HepG2 (cell line): ENCODE results near the gene CUL2. TPM values are rescaled to one million over a fixed set of nuclear protein-coding genes. Genes with fewer than 3 reads are reported as not detected.

Source experiments
- CBX1 ChIP-seq: IDR thresholded peaks from one replicate; pipeline ENCODE4 v1.6.1; 2016; ENCODE audit warnings: antibody characterized with exemption, low read depth
- HDAC6 ChIP-seq: fragments of 200-600 bp; sonication (generic); IDR thresholded peaks from 2 replicates; pipeline ENCODE4 v1.7.0; 2017; ENCODE audit warnings: mild to moderate bottlenecking, antibody characterized with exemption, low read length, low read depth
- MAF1 ChIP-seq: sonication (generic); formaldehyde crosslinking; IDR thresholded peaks from 2 replicates; pipeline ENCODE4 v1.5.0; 2020; ENCODE audit warnings: missing genetic modification reagents, borderline replicate concordance
- MAFG ChIP-seq: sonication (generic); formaldehyde crosslinking; IDR thresholded peaks from 2 replicates; pipeline ENCODE4 v1.5.1; 2020; ENCODE audit warnings: mild to moderate bottlenecking, missing genetic modification reagents
- TBX3 ChIP-seq: fragments of 450-650 bp; IDR thresholded peaks from 2 replicates; pipeline ENCODE4 v1.6.1; 2017; ENCODE audit warnings: antibody characterized with exemption, mild to moderate bottlenecking, inconsistent platforms, borderline replicate concordance
- ZEB1 ChIP-seq: IDR thresholded peaks from 2 replicates; pipeline ENCODE4 v1.6.1; 2012; ENCODE audit warnings: mild to moderate bottlenecking, low read depth, inconsistent platforms; ENCODE audit not compliant: insufficient replicate concordance
- ZNF17 ChIP-seq: sonication (generic); formaldehyde crosslinking; IDR thresholded peaks from 2 replicates; pipeline ENCODE4 v1.5.0; 2020; ENCODE audit warnings: mild to moderate bottlenecking, missing genetic modification reagents
- ZNF24 ChIP-seq: fragments of 450-650 bp; IDR thresholded peaks from 2 replicates; pipeline ENCODE4 v1.6.1; 2017; ENCODE audit warnings: antibody characterized with exemption, mild to moderate bottlenecking
- ZNF564 ChIP-seq: sonication (generic); formaldehyde crosslinking; IDR thresholded peaks from 2 replicates; pipeline ENCODE4 v1.8.1; 2023; ENCODE audit warnings: mild to moderate bottlenecking, missing genetic modification reagents
- ZNF776 ChIP-seq: sonication (generic); formaldehyde crosslinking; IDR thresholded peaks from 2 replicates; pipeline ENCODE4 v1.4.0; 2020; ENCODE audit warnings: mild to moderate bottlenecking, missing genetic modification reagents
- ZSCAN20 ChIP-seq: sonication (generic); formaldehyde crosslinking; IDR thresholded peaks from 2 replicates; pipeline ENCODE4 v1.4.0; 2020; ENCODE audit warnings: missing genetic modification reagents, mild to moderate bottlenecking, borderline replicate concordance
- polyA plus RNA-seq, 8 experiments: library from polyadenylated mRNA; depleted of rRNA in 3 of 8; stranded (reverse) in 7 of 8; unstranded in 1 of 8; fragments of >200 nt; fragmentation: Illumina TruSeq in 4 of 8; extraction: Trizol in 4 of 8; gene quantifications; 2 replicates each; pipeline versions ENCODE4 v1.2.1 to v1.2.3, GENCODE V29; 2011 to 2016; ENCODE audit warnings: low read depth in 4 of 8, missing spikeins in 1 of 8, mixed read lengths in 1 of 8; ENCODE audit not compliant: insufficient read depth in 1 of 8
- total RNA-seq, 5 experiments: library from RNA; depleted of rRNA; stranded (reverse); fragments of >200 nt; fragmentation: Illumina TruSeq; extraction: Trizol; gene quantifications; 2 replicates each; pipeline ENCODE4 v1.2.3, GENCODE V29; 2016; ENCODE audit warnings: low read depth in 1 of 5
- TF ChIP-seq, protein P1 (sequence below): sonication (generic); formaldehyde crosslinking; IDR thresholded peaks from 2 replicates; pipeline ENCODE4 v1.5.0; 2020; ENCODE audit warnings: mild to moderate bottlenecking, missing genetic modification reagents, borderline replicate concordance
- TF ChIP-seq, protein P2 (sequence below): IDR thresholded peaks from 2 replicates; pipeline ENCODE4 v1.6.1; 2016; ENCODE audit warnings: low read depth, missing genetic modification reagents, missing compliant biosample characterization
- TF ChIP-seq, protein P3 (sequence below): sonication (generic); formaldehyde crosslinking; IDR thresholded peaks from 2 replicates; pipeline ENCODE4 v1.4.0; 2020; ENCODE audit warnings: mild to moderate bottlenecking, missing genetic modification reagents

Gene CUL2
- total and polyA plus RNA-seq, 2 of the 13 experiments (the other 11 are each of a cell fraction or from before 2014, with no cell fraction given), result 9.6 to 33.1 TPM

DNA sequence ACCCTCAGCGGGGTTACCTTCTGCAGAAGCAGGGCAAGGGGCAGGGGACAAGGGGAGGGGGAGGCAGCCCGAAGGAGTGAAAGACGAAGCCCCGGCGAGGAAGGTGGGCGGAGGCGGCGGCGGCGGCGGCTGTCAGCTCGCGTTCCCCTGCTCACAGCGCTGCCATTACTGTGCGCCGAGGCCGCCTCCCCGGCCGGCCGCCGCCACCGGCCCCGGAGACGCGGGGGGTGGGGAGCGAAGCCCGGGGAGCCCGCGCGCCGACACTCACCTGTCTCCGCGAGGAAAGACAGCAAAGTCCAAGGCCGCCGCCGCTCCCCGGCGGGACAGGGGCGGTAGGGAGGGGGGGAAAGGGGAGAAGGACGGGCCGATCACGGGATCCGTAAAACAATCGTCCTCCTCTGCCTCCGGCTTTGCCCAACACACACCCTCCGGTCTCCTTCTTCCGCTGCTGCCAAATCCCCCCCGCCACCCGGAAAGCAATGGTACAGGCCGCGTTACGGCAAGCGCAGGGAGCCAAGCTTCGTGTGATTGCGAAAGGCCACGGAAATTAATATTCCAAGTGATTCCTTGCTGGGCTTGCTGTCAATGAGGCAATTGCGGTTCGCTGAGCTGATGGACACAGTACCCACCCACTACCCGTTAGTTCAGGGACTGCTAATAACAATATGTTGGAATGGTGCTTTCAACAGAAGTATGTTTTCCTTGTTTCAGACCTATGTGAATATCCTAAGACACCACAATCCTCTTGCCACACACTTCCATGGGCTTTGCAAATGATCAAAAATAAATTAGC lies at the start of gene CUL2 (continued):
- TF ChIP-seq, protein P1, sequence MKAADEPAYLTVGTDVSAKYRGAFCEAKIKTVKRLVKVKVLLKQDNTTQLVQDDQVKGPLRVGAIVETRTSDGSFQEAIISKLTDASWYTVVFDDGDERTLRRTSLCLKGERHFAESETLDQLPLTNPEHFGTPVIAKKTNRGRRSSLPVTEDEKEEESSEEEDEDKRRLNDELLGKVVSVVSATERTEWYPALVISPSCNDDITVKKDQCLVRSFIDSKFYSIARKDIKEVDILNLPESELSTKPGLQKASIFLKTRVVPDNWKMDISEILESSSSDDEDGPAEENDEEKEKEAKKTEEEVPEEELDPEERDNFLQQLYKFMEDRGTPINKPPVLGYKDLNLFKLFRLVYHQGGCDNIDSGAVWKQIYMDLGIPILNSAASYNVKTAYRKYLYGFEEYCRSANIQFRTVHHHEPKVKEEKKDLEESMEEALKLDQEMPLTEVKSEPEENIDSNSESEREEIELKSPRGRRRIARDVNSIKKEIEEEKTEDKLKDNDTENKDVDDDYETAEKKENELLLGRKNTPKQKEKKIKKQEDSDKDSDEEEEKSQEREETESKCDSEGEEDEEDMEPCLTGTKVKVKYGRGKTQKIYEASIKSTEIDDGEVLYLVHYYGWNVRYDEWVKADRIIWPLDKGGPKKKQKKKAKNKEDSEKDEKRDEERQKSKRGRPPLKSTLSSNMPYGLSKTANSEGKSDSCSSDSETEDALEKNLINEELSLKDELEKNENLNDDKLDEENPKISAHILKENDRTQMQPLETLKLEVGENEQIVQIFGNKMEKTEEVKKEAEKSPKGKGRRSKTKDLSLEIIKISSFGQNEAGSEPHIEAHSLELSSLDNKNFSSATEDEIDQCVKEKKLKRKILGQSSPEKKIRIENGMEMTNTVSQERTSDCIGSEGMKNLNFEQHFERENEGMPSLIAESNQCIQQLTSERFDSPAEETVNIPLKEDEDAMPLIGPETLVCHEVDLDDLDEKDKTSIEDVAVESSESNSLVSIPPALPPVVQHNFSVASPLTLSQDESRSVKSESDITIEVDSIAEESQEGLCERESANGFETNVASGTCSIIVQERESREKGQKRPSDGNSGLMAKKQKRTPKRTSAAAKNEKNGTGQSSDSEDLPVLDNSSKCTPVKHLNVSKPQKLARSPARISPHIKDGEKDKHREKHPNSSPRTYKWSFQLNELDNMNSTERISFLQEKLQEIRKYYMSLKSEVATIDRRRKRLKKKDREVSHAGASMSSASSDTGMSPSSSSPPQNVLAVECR (CRISPR knock-in tag), result peak; percentile 70
- TF ChIP-seq MAFG, result no peak
- TF ChIP-seq MAF1 (CRISPR knock-in tag), result peak; percentile 68; the same call in 1 of the 2 replicates
- no peak for TF ChIP-seq ZNF17 (CRISPR knock-in tag)
- TF ChIP-seq TBX3, result 0 out of 2 replicates have a peak, but pooled peaks have one; percentile 28
- TF ChIP-seq, protein P2, sequence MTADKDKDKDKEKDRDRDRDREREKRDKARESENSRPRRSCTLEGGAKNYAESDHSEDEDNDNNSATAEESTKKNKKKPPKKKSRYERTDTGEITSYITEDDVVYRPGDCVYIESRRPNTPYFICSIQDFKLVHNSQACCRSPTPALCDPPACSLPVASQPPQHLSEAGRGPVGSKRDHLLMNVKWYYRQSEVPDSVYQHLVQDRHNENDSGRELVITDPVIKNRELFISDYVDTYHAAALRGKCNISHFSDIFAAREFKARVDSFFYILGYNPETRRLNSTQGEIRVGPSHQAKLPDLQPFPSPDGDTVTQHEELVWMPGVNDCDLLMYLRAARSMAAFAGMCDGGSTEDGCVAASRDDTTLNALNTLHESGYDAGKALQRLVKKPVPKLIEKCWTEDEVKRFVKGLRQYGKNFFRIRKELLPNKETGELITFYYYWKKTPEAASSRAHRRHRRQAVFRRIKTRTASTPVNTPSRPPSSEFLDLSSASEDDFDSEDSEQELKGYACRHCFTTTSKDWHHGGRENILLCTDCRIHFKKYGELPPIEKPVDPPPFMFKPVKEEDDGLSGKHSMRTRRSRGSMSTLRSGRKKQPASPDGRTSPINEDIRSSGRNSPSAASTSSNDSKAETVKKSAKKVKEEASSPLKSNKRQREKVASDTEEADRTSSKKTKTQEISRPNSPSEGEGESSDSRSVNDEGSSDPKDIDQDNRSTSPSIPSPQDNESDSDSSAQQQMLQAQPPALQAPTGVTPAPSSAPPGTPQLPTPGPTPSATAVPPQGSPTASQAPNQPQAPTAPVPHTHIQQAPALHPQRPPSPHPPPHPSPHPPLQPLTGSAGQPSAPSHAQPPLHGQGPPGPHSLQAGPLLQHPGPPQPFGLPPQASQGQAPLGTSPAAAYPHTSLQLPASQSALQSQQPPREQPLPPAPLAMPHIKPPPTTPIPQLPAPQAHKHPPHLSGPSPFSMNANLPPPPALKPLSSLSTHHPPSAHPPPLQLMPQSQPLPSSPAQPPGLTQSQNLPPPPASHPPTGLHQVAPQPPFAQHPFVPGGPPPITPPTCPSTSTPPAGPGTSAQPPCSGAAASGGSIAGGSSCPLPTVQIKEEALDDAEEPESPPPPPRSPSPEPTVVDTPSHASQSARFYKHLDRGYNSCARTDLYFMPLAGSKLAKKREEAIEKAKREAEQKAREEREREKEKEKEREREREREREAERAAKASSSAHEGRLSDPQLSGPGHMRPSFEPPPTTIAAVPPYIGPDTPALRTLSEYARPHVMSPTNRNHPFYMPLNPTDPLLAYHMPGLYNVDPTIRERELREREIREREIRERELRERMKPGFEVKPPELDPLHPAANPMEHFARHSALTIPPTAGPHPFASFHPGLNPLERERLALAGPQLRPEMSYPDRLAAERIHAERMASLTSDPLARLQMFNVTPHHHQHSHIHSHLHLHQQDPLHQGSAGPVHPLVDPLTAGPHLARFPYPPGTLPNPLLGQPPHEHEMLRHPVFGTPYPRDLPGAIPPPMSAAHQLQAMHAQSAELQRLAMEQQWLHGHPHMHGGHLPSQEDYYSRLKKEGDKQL (CRISPR knock-in tag), result no peak
- TF ChIP-seq HDAC6, result no peak
- TF ChIP-seq CBX1, result no peak
- TF ChIP-seq ZSCAN20, result no peak
- no peak for TF ChIP-seq ZNF24
- TF ChIP-seq, protein P3, sequence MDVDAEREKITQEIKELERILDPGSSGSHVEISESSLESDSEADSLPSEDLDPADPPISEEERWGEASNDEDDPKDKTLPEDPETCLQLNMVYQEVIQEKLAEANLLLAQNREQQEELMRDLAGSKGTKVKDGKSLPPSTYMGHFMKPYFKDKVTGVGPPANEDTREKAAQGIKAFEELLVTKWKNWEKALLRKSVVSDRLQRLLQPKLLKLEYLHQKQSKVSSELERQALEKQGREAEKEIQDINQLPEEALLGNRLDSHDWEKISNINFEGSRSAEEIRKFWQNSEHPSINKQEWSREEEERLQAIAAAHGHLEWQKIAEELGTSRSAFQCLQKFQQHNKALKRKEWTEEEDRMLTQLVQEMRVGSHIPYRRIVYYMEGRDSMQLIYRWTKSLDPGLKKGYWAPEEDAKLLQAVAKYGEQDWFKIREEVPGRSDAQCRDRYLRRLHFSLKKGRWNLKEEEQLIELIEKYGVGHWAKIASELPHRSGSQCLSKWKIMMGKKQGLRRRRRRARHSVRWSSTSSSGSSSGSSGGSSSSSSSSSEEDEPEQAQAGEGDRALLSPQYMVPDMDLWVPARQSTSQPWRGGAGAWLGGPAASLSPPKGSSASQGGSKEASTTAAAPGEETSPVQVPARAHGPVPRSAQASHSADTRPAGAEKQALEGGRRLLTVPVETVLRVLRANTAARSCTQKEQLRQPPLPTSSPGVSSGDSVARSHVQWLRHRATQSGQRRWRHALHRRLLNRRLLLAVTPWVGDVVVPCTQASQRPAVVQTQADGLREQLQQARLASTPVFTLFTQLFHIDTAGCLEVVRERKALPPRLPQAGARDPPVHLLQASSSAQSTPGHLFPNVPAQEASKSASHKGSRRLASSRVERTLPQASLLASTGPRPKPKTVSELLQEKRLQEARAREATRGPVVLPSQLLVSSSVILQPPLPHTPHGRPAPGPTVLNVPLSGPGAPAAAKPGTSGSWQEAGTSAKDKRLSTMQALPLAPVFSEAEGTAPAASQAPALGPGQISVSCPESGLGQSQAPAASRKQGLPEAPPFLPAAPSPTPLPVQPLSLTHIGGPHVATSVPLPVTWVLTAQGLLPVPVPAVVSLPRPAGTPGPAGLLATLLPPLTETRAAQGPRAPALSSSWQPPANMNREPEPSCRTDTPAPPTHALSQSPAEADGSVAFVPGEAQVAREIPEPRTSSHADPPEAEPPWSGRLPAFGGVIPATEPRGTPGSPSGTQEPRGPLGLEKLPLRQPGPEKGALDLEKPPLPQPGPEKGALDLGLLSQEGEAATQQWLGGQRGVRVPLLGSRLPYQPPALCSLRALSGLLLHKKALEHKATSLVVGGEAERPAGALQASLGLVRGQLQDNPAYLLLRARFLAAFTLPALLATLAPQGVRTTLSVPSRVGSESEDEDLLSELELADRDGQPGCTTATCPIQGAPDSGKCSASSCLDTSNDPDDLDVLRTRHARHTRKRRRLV, result no peak
- no peak for TF ChIP-seq ZNF776 (CRISPR knock-in tag)
- peak; percentile 59; the same call in 1 of the 2 replicates for TF ChIP-seq ZNF564 (CRISPR knock-in tag)
- no peak for TF ChIP-seq ZEB1
